HUES48 (cell line): Measurements from ENCODE around the gene DIP2C.

ENCODE experiments used
- H3K27ac ChIP-seq: one replicate; pipeline ENCODE4 v1.7.0; 2013; ENCODE audit warnings: low read depth, low read length, inconsistent platforms
- H3K27me3 ChIP-seq: 2 replicates; pipeline ENCODE4 v1.6.1; 2013; ENCODE audit warnings: mild to moderate bottlenecking, low read length; ENCODE audit not compliant: control insufficient read depth, insufficient read depth
- H3K36me3 ChIP-seq: 2 replicates; pipeline ENCODE4 v1.6.1; 2013; ENCODE audit warnings: low read length; ENCODE audit not compliant: control insufficient read depth, insufficient read depth
- H3K4me1 ChIP-seq: 2 replicates; pipeline ENCODE4 v1.6.1; 2013; ENCODE audit warnings: mild to moderate bottlenecking, low read length; ENCODE audit not compliant: control insufficient read depth, insufficient read depth
- H3K4me3 ChIP-seq: 2 replicates; pipeline ENCODE4 v1.5.1; 2013; ENCODE audit warnings: mild to moderate bottlenecking, low read depth, low read length
- H3K9ac ChIP-seq: 2 replicates; pipeline ENCODE4 v1.6.1; 2013; ENCODE audit warnings: mild to moderate bottlenecking, low read depth, low read length, moderate library complexity
- H3K9me3 ChIP-seq: 2 replicates; pipeline ENCODE4 v1.6.1; 2013; ENCODE audit warnings: low read length; ENCODE audit not compliant: control insufficient read depth, insufficient read depth

The DIP2C gene

GRCh38 chr10:566241-566885 is 123.1 kb downstream of the DIP2C start:
- no peaks in the 10 kb centered on the region for H3K4me1 ChIP-seq
- H3K36me3 ChIP-seq: no peaks in the 10 kb centered on the region
- H3K4me3 ChIP-seq: no peak overlapping the region
- no peaks in the 10 kb centered on the region for H3K27me3 ChIP-seq
- H3K27ac ChIP-seq: no peak overlapping the region
- H3K9me3 ChIP-seq: 0 out of 2 replicates have a peak, but pooled peaks cover 4% of the 10 kb centered on the region
- H3K9ac ChIP-seq: no peak overlapping the region

GRCh38 chr10:565676-566075 is 123.8 kb downstream of the DIP2C start:
- Histone ChIP-seq H3K9ac (no peak overlapping the region), H3K9me3 (0 out of 2 replicates have a peak, but pooled peaks cover 4% of the 10 kb centered on the region), H3K4me3 (no peak overlapping the region), H3K4me1 (no peaks in the 10 kb centered on the region), H3K27ac (no peak overlapping the region), H3K36me3 (no peaks in the 10 kb centered on the region), H3K27me3 (no peaks in the 10 kb centered on the region)

- 0 out of 2 replicates have a peak, but pooled peaks cover 4% of the 10 kb centered on the region for H3K9me3 ChIP-seq
- no peaks in the 10 kb centered on the region for H3K27me3 ChIP-seq
- H3K4me1 ChIP-seq: 0 out of 2 replicates have a peak, but pooled peaks cover under 1% of the 10 kb centered on the region
- no peaks in the 10 kb centered on the region for H3K36me3 ChIP-seq
- no peak overlapping the region for H3K4me3 ChIP-seq
- H3K27ac ChIP-seq: no peak overlapping the region
- no peak overlapping the region for H3K9ac ChIP-seq
Measured at GRCh38 chr10:565146-565545, 124.3 kb downstream of the DIP2C start.

GRCh38 chr10:563827-564226 is 125.6 kb downstream of the DIP2C start:
- 0 out of 2 replicates have a peak, but pooled peaks cover 4% of the 10 kb centered on the region for H3K9me3 ChIP-seq
- no peak overlapping the region for H3K4me3 ChIP-seq
- H3K4me1 ChIP-seq: peaks cover 10% of the 10 kb centered on the region; the same call in 1 of the 2 replicates
- no peaks in the 10 kb centered on the region for H3K36me3 ChIP-seq
- no peak overlapping the region for H3K27ac ChIP-seq
- H3K9ac ChIP-seq: no peak overlapping the region
- H3K27me3 ChIP-seq: no peaks in the 10 kb centered on the region

- Histone ChIP-seq H3K4me3 (no peak overlapping the region), H3K4me1 (peaks cover 22% of the 10 kb centered on the region), H3K9me3 (0 out of 2 replicates have a peak, but pooled peaks cover 4% of the 10 kb centered on the region), H3K9ac (no peak overlapping the region), H3K27me3 (no peaks in the 10 kb centered on the region), H3K36me3 (no peaks in the 10 kb centered on the region), H3K27ac (no peak overlapping the region)
Measured at GRCh38 chr10:562142-562541, 127.3 kb downstream of the DIP2C start.

GRCh38 chr10:561721-562120 is 127.7 kb downstream of the DIP2C start:
- Histone ChIP-seq H3K9ac (no peak overlapping the region), H3K4me1 (peaks cover 25% of the 10 kb centered on the region), H3K9me3 (0 out of 2 replicates have a peak, but pooled peaks cover 4% of the 10 kb centered on the region), H3K27me3 (no peaks in the 10 kb centered on the region), H3K4me3 (no peak overlapping the region), H3K36me3 (no peaks in the 10 kb centered on the region), H3K27ac (no peak overlapping the region)

GRCh38 chr10:560314-560992 is 129.0 kb downstream of the DIP2C start:
- Histone ChIP-seq H3K4me1 (peaks cover 25% of the 10 kb centered on the region), H3K27me3 (no peaks in the 10 kb centered on the region), H3K9me3 (0 out of 2 replicates have a peak, but pooled peaks cover 4% of the 10 kb centered on the region), H3K4me3 (no peak overlapping the region), H3K27ac (no peak overlapping the region), H3K9ac (no peak overlapping the region), H3K36me3 (no peaks in the 10 kb centered on the region)

- H3K4me3 ChIP-seq: no peak overlapping the region
- no peak overlapping the region for H3K27ac ChIP-seq
- peaks cover 25% of the 10 kb centered on the region for H3K4me1 ChIP-seq
- H3K27me3 ChIP-seq: no peaks in the 10 kb centered on the region
- 0 out of 2 replicates have a peak, but pooled peaks cover 4% of the 10 kb centered on the region for H3K9me3 ChIP-seq
- no peak overlapping the region for H3K9ac ChIP-seq
- no peaks in the 10 kb centered on the region for H3K36me3 ChIP-seq
Measured at GRCh38 chr10:559767-560047, 129.8 kb downstream of the DIP2C start.

- Histone ChIP-seq H3K27ac (no peak overlapping the region), H3K36me3 (no peaks in the 10 kb centered on the region), H3K9me3 (0 out of 2 replicates have a peak, but pooled peaks cover 3% of the 10 kb centered on the region), H3K27me3 (no peaks in the 10 kb centered on the region), H3K9ac (no peak overlapping the region), H3K4me1 (peaks cover 25% of the 10 kb centered on the region), H3K4me3 (no peak overlapping the region)
Measured at GRCh38 chr10:558891-559766, 130.3 kb downstream of the DIP2C start.

GRCh38 chr10:558364-558763 is 131.1 kb downstream of the DIP2C start:
- Histone ChIP-seq H3K9ac (no peak overlapping the region), H3K9me3 (no peaks in the 10 kb centered on the region), H3K36me3 (no peaks in the 10 kb centered on the region), H3K4me1 (peaks cover 25% of the 10 kb centered on the region), H3K4me3 (no peak overlapping the region), H3K27ac (no peak overlapping the region), H3K27me3 (no peaks in the 10 kb centered on the region)
